Panc1 (cell line): ENCODE measurements around the gene OR14C36.

Source experiments
- CTCF ChIP-seq: fragments of 450-650 bp; IDR thresholded peaks from 2 replicates; pipeline ENCODE4 v1.5.1; 2017; ENCODE audit warnings: mild to moderate bottlenecking
- POLR2AphosphoS5 ChIP-seq: IDR thresholded peaks from 2 replicates; pipeline ENCODE4 v1.6.1; 2012; ENCODE audit warnings: mild to moderate bottlenecking, low read depth, low read length, moderate library complexity
- SIN3A ChIP-seq: IDR thresholded peaks from 2 replicates; pipeline ENCODE4 v1.6.1; 2012; ENCODE audit warnings: low read depth, mild to moderate bottlenecking, low read length, moderate library complexity, borderline replicate concordance; ENCODE audit not compliant: insufficient read depth
- TCF7L2 ChIP-seq: IDR thresholded peaks from 2 replicates; pipeline ENCODE4 v1.6.1; 2011; ENCODE audit warnings: mild to moderate bottlenecking, low read depth, low read length, inconsistent platforms
- TF ChIP-seq, protein P1 (sequence below), 2 experiments: IDR thresholded peaks; 2 replicates each; pipeline ENCODE4 v1.6.1; 2011 to 2012; ENCODE audit warnings: low read depth in 2 of 2, control low read depth in 1 of 2, low read length in 1 of 2, mild to moderate bottlenecking in 1 of 2, moderate library complexity in 1 of 2; ENCODE audit not compliant: insufficient read depth in 1 of 2

- TF ChIP-seq CTCF (no peak), POLR2AphosphoS5 (no peak), TCF7L2 (no peak), SIN3A (no peak)
- TF ChIP-seq, protein P1, sequence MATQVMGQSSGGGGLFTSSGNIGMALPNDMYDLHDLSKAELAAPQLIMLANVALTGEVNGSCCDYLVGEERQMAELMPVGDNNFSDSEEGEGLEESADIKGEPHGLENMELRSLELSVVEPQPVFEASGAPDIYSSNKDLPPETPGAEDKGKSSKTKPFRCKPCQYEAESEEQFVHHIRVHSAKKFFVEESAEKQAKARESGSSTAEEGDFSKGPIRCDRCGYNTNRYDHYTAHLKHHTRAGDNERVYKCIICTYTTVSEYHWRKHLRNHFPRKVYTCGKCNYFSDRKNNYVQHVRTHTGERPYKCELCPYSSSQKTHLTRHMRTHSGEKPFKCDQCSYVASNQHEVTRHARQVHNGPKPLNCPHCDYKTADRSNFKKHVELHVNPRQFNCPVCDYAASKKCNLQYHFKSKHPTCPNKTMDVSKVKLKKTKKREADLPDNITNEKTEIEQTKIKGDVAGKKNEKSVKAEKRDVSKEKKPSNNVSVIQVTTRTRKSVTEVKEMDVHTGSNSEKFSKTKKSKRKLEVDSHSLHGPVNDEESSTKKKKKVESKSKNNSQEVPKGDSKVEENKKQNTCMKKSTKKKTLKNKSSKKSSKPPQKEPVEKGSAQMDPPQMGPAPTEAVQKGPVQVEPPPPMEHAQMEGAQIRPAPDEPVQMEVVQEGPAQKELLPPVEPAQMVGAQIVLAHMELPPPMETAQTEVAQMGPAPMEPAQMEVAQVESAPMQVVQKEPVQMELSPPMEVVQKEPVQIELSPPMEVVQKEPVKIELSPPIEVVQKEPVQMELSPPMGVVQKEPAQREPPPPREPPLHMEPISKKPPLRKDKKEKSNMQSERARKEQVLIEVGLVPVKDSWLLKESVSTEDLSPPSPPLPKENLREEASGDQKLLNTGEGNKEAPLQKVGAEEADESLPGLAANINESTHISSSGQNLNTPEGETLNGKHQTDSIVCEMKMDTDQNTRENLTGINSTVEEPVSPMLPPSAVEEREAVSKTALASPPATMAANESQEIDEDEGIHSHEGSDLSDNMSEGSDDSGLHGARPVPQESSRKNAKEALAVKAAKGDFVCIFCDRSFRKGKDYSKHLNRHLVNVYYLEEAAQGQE (IDR thresholded peaks at IDR 0.05; ENCODE audit: insufficient read depth in 1 of 2, low read depth in 2 of 2, low read length in 1 of 2): no peak
Measured at GRCh38 chr1:248324468-248324867, 24.1 kb upstream of the OR14C36 start, which contains the start of gene OR2M7.
